Liver (tissue), 3 donors: ENCODE data around the gene PERCC1.

Experiments
- SP1 ChIP-seq: IDR thresholded peaks from 2 replicates; pipeline ENCODE4 v1.6.1; 2018; ENCODE audit warnings: antibody characterized with exemption, mild to moderate bottlenecking
- TF ChIP-seq, protein P1 (sequence below): fragments of 150-350 bp; IDR thresholded peaks from 2 replicates; pipeline ENCODE4 v1.5.1; 2017; ENCODE audit warnings: improper control_type of control experiment, low read depth, low read length; ENCODE audit not compliant: missing input control
- donor health status: healthy.
- donor health status: healthy.

DNA sequence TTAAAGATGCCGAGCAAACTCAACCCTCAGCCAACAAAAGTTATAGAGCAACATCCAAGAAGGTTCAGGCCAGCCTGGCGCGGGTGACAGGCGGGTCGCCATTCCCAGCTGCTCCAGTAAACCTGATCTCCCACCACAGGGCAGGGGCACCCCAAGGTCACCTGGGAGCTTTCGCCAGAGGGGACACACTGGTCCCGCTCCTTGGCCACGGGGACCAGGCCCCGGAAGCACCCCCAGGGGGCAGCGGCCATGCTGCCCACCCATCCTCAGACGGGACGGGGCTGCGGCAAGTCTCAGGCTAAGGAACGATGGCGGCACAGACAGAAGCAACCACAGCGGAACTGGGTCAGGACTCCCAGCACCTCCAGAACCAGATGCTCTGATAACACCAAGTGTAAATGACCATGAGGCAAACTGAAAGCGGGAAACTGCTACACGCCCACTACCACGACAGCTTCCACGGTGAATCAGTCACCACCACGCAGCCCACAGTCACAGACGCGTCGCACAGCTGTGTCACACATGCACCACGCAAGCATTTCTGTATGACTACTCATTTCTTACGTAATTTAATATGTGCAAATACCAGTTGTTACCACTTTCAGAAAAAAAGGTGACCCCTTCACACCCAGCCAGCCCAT, 27.6 kb downstream of the PERCC1 start:
- TF ChIP-seq SP1: no peak
- TF ChIP-seq, protein P1, sequence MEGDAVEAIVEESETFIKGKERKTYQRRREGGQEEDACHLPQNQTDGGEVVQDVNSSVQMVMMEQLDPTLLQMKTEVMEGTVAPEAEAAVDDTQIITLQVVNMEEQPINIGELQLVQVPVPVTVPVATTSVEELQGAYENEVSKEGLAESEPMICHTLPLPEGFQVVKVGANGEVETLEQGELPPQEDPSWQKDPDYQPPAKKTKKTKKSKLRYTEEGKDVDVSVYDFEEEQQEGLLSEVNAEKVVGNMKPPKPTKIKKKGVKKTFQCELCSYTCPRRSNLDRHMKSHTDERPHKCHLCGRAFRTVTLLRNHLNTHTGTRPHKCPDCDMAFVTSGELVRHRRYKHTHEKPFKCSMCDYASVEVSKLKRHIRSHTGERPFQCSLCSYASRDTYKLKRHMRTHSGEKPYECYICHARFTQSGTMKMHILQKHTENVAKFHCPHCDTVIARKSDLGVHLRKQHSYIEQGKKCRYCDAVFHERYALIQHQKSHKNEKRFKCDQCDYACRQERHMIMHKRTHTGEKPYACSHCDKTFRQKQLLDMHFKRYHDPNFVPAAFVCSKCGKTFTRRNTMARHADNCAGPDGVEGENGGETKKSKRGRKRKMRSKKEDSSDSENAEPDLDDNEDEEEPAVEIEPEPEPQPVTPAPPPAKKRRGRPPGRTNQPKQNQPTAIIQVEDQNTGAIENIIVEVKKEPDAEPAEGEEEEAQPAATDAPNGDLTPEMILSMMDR: no peak
